NCI-H187 (cell line): ENCODE data around the gene CYP51A1.
"Not testable (repeated sequence)": the region's sequence is repeated elsewhere in the genome, so short reads cannot be mapped to it uniquely, and the experiment has no call there.

Experiments
- DNase-seq, 2 experiments: peaks; one replicate each; lab custom pipeline; 2025; lab: John Stamatoyannopoulos, UW

Gene CYP51A1

DNA sequence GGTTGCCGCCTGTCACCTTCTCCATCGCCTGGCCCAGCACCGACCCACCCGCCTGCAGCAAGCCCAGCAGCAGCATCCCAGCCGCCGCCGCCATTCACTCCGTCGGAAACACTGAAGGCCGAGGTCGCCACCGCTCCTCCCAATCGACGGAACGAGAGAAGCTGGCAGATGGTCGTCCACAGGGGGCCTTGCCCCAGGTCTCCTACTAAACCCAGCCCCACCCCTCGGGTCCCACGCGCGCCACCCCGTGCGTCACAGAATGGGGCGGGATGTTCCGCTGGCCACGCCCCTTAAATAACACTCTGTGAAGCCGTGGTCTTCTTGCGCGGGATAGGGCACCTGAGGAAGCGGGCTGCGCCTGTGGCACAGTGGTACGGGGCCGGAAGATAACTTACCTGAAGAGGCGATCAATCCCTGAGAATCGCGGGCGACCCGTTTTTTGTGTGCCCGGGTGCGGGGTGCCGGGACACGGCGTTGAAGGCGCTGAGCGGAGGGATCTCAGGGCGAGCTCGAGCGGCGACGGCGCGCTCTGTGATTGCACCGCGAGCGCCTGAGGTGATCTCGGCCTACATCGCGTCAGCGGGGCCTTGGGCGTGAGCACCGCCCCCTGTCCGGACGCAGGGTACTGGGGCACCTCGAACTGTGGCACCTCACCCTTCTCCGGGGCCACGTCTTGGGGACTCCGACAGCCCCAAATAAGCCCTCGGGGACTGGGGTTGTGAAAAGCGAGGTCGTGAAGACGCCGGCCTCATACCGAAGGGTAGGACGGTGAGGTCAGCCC lies at the start of gene CYP51A1:
Gene CYP51A1, minus strand, starts transcription at position 207 of the 781 bp plus-strand sequence. Its CDS starts 113 bp downstream, at position 94.
- DNase-seq, result peak; percentile 93 to 97

DNA sequence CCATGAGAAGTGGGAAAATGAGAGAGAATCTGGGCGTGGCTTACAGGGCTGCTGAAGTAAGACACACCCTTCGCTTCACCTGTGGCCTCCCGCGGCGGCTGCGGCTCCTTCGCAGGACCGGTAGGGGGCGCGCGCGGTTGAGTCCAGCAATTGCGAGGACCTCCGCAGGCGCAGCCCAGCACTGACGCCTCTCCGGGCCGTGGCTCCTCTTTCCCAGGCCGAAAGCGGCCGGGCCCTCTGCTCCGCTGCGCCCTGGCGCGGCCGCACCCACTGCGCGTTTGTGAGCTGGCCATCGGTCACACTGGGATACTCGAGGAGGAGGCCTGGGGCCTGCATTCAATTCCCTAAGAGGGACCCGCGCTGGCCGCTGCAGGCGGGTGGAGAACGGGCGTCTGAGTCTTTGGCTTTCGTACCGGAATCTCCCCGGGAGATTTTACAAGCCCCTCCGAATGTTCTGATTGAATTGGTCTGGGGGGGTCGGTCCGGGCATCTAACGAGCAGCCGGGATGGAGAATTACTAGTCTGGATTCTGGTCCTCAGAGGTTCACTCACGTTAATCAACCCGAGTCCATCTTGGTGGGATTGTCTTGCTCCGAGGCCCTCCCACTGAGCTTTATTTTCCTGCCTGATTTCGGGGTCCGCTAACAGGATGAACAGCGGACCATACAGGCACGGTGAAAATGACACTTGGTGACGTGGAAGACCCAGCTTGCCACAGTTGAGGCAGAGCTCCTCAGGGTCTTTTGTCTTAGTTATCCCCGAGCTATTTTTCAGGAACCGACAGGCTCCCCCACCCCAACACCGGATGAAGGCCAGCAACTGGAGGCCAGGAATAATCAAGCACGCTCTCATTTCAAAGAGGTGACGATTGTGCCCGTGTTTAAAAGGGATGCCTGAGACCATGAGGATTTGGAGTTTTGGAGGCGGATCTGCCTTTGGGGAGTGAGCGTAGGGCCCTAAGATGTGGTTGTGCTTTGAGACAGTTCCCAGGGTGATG lies 44.9 kb upstream of the CYP51A1 start, which contains the start of gene LRRD1:
Gene LRRD1, minus strand, starts transcription at position 215 of the 997 bp plus-strand sequence. CDS start 13,940 bp downstream, outside the sequence.
- peak; percentile 45 to 52 for DNase-seq

DNA sequence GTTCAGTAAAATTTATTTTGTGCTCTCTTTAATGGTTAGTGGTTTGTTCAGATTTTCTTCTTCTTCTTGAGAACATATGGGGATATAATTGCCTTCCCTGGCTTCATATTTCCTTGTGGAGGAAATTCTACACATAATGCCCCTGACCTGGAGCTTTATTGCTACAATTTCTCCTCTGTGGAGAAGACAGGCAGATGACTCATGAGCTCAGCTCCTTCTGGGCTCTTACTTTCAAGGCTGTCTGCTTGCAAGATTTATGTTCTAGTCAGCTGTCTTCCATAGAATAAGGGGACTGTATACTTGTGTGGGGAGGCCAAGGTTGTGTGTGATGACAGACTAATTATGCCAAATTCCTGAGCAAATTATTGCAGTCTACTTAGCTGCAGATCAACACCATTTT lies 43.1 kb upstream of the CYP51A1 start:
- DNase-seq, result no peak

DNA sequence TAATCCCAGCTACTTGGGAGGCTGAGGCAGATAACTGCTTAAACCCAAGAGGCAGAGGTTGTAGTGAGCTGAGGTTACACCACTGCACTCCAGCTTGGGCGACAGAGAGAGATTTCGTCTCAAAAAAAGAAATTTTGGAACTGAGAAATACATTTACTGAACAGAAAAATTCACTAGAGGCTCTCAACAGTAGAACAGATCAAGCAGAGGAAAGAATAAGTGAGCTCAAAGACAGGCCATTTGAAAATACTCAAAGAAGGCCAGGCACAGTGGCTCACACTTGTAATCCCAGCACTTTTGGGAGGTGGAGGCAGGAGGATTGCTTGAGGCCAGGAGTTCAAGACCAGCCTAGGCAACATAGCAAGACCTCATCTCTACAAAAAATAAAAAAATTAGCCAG lies 35.3 kb upstream of the CYP51A1 start:
- DNase-seq, result not testable (repeated sequence)

DNA sequence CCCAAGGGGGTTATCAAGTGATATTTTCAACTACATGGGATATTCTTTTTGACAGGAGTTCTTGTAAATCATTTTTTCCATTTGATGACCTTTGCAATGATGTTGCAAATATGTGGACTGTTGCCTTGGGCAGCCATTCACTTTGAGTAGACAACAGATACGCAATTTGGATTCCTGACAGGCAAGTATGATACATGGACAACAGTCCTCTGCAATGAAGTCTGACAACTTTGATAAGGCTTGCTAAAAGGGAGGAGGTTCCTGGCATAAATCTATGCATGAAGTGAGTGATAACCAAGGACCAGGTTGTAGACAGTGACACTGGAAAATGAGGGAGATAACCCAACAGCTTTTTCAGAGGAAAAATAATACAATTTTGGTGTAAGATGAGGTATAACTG lies 27.0 kb upstream of the CYP51A1 start:
- no peak for DNase-seq

DNA sequence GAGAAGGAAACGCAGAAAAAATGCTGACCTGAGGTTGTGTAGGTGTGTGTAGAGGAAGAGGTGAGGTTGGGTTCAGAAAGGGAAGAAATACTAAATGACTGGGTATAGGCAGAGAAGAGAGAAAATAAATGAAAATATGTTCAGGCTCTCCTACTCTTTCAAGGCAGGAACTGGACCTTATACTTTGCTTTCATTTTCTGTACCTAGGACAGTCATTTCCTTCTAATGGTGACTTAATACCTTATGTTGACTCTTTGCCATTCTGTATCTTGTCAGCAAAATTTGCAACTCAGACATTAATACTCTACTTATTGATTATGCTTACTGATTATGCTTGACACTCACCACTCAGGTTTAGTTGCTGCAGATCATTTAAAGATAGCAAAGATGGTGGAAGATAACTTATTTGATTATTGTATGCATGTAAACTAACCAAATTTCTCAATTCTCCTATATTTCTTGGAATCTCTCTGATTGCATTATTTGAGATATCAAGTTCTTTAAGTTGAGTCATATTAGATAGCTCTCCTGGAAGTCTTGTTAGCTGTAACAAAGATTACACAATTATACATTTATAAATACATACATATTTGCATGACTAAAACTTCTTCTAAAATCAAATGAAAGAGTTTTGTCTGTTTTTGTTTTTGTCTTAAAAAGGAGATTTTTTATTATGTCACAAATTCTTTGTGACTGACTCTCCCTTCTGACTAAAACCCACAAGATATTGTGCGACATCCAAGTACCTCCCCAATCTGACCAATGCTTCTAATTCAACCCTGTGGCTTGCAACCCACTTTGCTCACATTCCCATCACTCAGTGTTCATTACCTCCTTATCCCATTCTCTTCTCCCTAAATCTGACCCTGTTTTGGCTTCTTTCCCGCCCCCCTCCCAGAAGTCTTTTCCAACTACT lies 24.6 kb upstream of the CYP51A1 start:
- no peak for DNase-seq

DNA sequence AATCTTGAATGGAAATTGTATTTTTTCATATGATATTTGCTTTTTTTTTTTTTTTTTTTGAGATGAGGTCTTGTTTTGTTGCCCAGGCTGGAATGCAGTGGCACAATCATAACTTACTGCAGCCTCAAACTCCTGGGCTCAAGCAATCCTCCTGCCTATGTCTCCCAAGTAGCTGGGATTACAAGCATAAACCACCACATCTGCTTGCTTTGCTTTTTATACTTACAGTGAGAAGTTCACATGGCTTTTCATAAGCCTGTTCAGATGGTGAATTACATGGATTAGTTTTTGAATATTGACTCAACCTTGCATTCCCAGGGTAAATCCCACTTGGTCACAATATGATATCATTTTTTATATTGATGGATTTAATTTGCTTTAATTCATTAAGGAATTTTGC lies 22.7 kb upstream of the CYP51A1 start:
- no peak for DNase-seq

DNA sequence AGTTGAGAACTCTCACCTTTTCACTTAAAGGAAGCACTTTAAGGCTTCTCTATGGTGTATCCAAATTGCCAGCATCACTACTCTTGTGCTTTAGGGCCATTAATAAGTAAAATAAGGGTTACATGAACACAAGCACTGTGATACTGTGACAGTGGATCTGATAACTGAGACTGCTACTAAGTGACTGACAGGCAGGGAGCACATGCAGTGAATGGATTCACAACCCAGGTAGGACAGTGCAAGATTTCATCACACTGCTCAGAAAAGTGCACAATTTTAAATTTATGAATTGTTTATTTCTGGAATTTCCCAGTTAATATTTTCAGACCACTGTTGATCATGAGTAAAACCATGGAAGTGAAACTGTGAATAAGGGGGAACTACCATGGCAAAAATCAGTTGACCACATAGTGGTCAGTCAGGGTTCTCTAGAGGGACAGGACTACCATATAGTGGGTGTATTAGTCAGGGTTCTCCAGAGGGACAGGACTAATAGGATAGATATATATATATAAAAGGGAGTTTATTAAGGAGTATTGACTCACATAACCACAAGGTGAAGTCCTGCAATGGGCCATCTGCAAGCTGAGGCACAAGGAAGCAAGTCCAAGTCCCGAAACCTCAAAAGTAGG lies 20.9 kb upstream of the CYP51A1 start:
- DNase-seq, result no peak

DNA sequence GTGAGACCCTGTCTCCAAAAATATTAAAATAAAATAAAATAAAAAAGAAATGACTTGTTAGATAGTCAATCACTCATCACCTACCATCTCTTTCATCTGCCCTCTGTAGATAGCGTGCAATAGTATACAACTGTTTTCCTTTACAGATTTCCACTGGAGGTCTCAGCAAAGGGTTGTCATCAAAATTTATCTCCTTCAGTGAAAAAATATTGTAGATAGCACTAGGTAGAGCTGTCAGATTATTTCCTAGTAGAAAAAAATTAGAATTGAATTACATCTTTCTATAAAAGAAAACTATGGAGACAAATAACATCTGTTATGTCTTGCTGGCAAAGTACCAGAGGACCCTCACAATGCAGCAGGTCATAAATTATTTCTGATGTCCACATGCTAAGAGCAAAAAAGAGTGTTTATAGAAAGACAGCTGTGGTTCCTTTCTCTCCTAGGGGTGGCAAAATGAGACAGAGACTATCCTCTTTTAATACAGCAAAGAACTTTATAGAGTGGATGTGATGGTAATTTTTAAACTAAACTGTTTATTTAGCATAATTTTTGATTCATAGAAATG lies 16.3 kb upstream of the CYP51A1 start:
- no peak for DNase-seq

DNA sequence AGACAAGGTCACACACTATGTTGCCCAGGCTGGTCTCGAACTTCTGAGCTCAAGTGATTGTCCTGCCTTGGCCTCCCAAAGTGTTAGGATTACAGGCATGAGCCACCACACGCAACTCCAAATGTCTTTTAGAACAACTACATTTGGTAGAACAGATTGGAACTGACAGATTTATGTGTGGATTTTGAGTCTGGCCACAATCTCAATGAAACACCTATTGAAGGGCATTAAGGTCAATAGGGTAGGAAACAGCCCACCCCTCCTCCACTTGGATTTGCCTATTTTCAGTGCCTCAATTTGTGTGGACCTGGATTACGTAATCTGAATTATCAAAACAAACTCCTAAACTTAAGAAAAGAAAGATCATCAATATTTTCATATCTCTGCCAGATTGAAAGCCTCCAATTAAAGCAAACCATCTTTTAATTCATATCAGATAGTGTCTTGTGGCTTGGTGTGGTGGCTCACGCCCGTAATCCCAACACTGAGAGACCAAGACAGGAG lies 15.5 kb upstream of the CYP51A1 start:
- DNase-seq, result no peak

DNA sequence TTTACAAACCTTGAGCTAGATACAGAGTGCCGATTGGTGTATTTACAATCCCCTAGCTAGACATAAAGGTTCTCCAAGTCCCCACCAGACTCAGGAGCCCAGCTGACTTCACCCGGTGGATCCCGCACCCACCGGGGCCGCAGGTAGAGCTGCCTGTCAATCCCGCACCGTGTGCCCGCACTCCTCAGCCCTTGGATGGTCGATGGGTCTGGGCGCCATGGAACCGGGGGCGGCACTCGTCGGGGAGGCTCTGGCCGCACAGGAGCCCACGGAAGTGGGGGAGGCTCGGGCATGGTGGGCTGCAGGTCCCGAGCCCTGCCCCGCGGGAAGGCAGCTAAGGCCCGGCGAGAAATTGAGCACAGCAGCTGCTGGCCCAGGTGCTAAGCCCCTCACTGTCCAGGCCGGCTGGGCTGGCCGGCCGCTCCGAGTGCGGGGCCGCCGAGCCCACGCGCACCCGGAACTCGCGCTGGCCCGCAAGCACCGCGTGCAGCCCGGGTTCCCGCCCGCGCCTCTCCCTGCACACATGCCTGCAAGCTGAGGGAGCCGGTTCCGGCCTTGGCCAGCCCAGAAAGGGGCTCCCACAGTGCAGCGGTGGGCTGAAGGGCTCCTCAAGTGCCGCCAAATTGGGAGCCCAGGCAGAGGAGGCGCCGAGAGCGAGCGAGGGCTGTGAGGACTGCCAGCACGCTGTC lies 9.1 kb upstream of the CYP51A1 start:
- not testable (repeated sequence) for DNase-seq

DNA sequence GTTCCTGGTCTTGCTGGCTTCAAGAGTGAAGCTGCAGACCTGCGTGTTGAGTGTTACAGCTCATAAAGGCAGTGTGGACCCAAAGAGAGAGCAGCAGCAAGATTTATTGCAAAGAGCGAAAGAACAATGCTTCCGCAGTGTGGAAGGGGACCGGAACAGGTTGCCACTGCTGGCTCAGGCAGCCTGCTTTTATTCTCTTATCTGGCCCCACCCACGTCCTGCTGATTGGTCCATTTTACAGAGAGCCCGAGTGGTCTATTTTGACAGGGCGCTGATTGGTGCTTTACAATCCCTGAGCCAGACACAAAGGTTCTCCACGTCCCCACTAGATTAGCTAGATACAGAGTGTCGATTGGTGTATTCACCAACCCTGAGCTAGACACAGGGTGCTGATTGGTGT lies 8.5 kb upstream of the CYP51A1 start:
- not testable (repeated sequence) for DNase-seq

DNA sequence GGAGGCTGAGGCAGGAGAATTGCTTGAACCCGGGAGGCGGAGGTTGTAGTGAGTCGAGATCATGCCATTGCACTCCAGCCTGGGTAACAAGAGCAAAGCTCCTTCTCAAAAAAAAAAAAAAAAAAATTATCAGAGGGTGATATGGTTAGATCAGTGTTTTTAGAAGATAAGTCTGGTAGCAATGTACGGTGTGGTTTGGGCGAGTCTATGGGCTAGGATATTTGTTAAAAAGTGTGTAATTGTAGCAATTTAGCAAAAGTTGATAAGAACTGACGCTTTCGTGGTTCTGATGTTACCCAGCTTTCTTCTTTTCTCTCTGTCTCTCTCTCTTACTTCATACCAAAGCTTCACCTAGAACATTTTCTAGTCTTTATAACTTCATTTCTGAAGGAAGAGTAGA lies 6.9 kb upstream of the CYP51A1 start:
- DNase-seq, result no peak

DNA sequence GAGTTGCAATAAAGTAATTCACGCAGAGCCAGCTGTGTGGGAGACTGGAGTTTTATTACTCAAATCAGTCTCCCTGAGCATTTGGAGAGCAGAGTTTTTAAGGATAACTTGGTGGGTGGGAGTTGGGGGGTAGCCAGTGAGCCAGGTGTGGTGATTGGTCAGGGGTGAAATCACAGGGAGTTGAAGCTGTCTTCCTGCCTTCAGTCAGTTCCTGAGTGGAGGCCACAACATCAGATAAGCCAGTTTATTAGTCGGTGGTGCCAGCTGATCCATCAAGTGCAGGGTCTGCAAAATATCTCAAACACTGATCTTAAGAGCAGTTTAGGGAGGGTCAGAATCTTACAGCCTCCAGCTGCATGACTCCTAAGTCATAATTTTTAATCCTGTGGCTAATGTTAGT lies 3.3 kb upstream of the CYP51A1 start:
- no peak for DNase-seq

DNA sequence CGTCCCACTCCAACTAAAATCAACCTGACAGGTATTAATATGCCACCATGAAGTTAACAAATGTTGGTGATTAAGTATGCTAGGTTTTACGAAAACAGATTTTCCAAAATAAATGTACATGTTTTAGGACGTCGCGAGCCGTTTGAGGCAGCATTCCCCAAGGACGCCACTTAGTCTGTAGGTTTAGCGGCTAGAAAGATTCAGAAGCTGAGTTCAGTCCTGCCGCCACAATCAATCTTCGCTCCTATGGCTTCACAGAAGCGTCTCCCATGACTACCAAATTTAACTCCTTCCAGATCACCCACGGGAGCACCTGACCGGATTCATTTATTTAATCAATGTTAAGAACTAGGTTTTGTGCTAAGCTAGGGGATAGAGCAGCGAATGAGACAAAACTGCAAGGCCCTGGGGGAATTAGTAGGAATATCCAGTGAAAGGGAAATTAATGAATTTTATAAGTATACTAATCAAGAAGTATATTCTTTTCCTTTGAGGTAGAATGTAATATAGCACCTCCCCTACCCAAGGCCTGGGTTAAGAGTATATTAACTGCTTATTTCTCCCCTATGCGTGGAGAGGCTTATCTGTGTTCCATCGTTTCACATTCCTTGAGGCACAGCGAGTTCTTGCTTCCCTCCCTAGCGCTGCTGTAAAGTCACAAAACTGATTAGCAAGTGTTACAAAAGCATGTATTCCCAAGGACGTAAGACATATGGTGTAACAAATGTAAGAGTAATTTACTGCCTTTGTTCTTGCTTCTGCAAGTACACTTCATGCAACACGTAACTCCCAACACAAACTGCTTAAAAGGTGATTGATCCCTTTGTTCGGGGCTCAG lies 994 bp upstream of the CYP51A1 start:
- no peak for DNase-seq

DNA sequence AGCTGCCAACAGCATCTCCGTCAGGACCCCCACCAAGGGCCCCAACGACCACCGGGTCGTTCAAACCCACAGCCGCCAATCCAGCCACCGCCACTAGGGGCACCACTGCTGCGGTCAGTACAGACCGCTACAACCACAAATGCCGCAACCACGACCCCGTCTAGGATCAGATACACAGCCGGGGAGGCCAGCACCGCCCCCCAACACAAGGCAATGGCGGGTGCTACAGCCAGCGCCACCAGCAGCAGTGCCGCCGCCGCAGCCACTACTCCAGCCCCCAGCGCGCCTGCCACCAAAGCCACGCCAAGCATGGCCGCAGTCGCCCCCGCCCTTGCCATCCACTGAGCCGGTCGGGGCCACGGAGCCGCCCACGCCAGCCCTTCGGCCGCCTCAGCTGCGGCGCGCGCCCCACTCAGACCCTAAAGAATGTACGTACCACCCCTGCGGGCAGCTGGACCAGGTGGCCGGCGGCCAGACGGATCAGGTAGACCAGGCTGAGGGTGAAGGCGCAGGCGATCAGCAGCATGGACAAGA lies 473 bp downstream of the CYP51A1 start:
- peak; percentile 35 to 55 for DNase-seq

DNA sequence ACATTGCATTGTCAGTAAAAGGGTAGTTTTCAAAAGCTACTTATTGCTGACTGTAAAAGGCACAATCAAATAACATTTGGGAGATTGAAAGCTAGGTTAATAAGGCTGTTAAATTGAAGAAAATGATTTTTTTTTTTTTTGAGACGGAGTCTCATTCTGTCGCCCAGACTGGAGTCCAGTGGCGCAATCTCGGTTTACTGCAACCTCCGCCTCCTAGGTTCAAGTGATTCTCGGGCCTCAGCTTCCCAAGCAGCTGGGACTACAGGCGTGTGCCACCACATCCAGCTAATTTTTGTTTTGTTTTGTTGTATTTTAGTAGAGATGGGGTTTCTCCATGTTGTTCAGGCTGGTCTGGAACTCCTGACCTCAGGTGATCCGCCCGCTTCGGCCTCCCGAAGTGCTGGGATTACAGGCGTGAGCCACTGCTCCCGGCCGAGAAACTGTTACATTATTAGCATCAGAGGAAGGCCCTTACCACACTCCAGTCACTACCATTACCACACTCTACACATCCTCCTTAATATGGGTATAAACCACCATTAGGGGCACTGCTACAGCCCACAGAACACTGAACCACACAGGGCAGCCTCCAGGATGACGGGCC lies 1.0 kb downstream of the CYP51A1 start:
- DNase-seq, result no peak

DNA sequence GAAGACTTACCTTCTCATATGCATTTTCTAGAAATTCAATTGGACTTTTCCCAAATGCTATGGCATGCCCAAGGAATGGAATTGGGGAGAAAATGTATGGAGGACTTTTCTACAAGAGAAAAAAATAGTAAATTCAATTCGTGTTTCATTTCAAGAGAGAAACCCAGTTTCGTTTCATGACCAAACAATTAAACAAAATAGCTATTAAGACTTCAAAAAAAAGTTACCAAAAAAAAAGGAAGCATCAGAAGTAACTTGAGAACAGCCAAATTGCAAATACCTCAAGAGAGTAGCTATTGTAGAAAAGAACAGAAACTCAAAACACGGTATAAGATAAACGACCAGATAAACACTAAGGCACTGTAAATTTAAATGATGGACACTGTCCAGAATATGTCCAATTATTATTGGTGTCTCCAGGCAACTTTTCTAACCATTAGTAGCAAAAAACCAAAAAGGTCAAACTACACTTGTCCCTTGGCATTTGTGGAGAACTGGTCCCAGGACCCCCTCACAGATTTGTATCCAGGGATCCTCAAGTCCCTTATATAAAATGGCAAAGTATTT lies 2.4 kb downstream of the CYP51A1 start:
- DNase-seq, result no peak
